Measurements from ENCODE around the gene CERK. TPM values are rescaled to one million over a fixed set of nuclear protein-coding genes. Genes with fewer than 3 reads are reported as not detected.

CERK gene
- polyA plus RNA-seq, 1 of the 3 experiments (the other 2 are of a cell fraction), result 32.6 TPM

DNA sequence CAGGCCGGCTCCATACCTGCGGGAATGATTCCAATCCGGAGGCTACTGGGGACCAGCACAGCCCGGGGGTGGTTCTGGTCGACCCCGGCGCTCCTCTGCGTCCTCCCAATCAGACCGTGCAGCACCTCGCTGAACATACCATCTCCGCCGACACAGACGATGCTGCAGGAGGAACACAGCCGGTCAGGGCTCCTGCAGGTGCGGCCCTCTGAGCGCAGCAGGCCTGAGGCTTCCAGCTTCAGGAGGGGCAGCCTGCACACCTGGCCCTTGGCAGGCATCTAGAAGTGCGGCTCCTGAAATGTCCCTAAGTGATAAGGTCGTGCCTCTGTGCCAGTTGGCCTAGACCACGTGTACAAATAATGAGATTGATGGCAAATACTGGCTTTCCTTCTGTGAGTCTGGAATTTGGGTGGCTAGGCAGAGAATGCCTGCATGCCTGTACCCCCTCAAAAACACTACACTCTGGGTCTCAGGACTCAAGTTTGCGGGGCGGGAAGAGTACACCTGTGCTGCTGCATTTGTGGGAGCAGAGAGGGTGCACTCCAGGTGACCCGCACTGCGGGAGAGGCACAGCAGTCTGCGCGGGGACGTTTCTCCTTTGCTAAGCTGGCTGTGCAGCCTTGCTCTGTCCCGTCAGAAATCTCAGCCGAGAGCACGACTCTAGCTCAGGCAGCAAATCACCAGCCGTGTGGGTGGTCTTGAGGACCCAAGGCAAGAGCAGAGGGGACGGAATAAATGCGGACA, 30.1 kb downstream of the CERK start:
- Histone ChIP-seq H3K4me2 (no peak overlapping the region), H3K9ac (no peak overlapping the region), H4K20me1 (ENCODE audit: insufficient read depth) (0 out of 2 replicates have a peak, but pooled peaks cover 4% of the 10 kb centered on the region), H3K36me3 (replicated peaks in 1 of 2; ENCODE audit: control insufficient read depth in 1 of 2, insufficient read depth in 2 of 2, low read length in 1 of 2) (peaks cover 50 to 67% of the 10 kb centered on the region in 2 experiments), H2AFZ (ENCODE audit: low read depth) (no peak overlapping the region), H3K9me3 (no peaks in the 10 kb centered on the region), H3K4me1 (ENCODE audit: control insufficient read depth in 1 of 2, insufficient read depth in 2 of 2, low read depth in 1 of 2, low read length in 1 of 2) (no peaks in the 10 kb centered on the region), H3K4me3 (ENCODE audit: low read depth in 2 of 2, low read length in 1 of 2) (no peak overlapping the region), H3F3A (replicated peaks; ENCODE audit: insufficient read depth) (peaks cover 3% of the 10 kb centered on the region), H3K27ac (ENCODE audit: low read depth in 2 of 2, low read length in 1 of 2) (no peak overlapping the region), H3K27me3 (ENCODE audit: insufficient read depth) (no peaks in the 10 kb centered on the region), H3K9me2 (no peaks in the 10 kb centered on the region), H3K79me2 (ENCODE audit: insufficient read depth) (peaks cover 12% of the 10 kb centered on the region)
- ChIA-PET POLR2A (no interaction called here), CTCF (no interaction called here)
- 97% methylated on average over 19 of the region's 32 CpGs for WGBS (ENCODE audit: low lambda C conversion rate)
- no peak for DNase-seq
- TF ChIP-seq, protein P1, sequence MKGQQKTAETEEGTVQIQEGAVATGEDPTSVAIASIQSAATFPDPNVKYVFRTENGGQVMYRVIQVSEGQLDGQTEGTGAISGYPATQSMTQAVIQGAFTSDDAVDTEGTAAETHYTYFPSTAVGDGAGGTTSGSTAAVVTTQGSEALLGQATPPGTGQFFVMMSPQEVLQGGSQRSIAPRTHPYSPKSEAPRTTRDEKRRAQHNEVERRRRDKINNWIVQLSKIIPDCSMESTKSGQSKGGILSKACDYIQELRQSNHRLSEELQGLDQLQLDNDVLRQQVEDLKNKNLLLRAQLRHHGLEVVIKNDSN (IDR thresholded peaks at IDR 0.05; ENCODE audit: borderline replicate concordance, low read depth), result no peak
- TF ChIP-seq MEF2A (IDR thresholded peaks at IDR 0.05; ENCODE audit: borderline replicate concordance, low read depth), result no peak
- no peak for TF ChIP-seq FOXM1 (IDR thresholded peaks at IDR 0.05; ENCODE audit: low read depth)
- TF ChIP-seq GATA2 (CRISPR knock-in tag; IDR thresholded peaks at IDR 0.05), result no peak
- TF ChIP-seq, protein P2, sequence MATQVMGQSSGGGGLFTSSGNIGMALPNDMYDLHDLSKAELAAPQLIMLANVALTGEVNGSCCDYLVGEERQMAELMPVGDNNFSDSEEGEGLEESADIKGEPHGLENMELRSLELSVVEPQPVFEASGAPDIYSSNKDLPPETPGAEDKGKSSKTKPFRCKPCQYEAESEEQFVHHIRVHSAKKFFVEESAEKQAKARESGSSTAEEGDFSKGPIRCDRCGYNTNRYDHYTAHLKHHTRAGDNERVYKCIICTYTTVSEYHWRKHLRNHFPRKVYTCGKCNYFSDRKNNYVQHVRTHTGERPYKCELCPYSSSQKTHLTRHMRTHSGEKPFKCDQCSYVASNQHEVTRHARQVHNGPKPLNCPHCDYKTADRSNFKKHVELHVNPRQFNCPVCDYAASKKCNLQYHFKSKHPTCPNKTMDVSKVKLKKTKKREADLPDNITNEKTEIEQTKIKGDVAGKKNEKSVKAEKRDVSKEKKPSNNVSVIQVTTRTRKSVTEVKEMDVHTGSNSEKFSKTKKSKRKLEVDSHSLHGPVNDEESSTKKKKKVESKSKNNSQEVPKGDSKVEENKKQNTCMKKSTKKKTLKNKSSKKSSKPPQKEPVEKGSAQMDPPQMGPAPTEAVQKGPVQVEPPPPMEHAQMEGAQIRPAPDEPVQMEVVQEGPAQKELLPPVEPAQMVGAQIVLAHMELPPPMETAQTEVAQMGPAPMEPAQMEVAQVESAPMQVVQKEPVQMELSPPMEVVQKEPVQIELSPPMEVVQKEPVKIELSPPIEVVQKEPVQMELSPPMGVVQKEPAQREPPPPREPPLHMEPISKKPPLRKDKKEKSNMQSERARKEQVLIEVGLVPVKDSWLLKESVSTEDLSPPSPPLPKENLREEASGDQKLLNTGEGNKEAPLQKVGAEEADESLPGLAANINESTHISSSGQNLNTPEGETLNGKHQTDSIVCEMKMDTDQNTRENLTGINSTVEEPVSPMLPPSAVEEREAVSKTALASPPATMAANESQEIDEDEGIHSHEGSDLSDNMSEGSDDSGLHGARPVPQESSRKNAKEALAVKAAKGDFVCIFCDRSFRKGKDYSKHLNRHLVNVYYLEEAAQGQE (IDR thresholded peaks at IDR 0.05; ENCODE audit: low read depth, low read length), result no peak
- no peak for TF ChIP-seq PBX3 (IDR thresholded peaks at IDR 0.05)
- TF ChIP-seq, protein P3, sequence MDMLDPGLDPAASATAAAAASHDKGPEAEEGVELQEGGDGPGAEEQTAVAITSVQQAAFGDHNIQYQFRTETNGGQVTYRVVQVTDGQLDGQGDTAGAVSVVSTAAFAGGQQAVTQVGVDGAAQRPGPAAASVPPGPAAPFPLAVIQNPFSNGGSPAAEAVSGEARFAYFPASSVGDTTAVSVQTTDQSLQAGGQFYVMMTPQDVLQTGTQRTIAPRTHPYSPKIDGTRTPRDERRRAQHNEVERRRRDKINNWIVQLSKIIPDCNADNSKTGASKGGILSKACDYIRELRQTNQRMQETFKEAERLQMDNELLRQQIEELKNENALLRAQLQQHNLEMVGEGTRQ (IDR thresholded peaks at IDR 0.05; ENCODE audit: borderline replicate concordance, low read depth, low read length), result no peak
- no peak for TF ChIP-seq NFIC (IDR thresholded peaks at IDR 0.05; ENCODE audit: borderline replicate concordance)
- no peak for TF ChIP-seq MXI1 (IDR thresholded peaks at IDR 0.05; ENCODE audit: low read depth, low read length)
- TF ChIP-seq TEAD4 (IDR thresholded peaks at IDR 0.05; ENCODE audit: borderline replicate concordance, insufficient read depth), result no peak
- TF ChIP-seq RFX5 (IDR thresholded peaks at IDR 0.05; ENCODE audit: low read length), result no peak
- TF ChIP-seq, protein P4, sequence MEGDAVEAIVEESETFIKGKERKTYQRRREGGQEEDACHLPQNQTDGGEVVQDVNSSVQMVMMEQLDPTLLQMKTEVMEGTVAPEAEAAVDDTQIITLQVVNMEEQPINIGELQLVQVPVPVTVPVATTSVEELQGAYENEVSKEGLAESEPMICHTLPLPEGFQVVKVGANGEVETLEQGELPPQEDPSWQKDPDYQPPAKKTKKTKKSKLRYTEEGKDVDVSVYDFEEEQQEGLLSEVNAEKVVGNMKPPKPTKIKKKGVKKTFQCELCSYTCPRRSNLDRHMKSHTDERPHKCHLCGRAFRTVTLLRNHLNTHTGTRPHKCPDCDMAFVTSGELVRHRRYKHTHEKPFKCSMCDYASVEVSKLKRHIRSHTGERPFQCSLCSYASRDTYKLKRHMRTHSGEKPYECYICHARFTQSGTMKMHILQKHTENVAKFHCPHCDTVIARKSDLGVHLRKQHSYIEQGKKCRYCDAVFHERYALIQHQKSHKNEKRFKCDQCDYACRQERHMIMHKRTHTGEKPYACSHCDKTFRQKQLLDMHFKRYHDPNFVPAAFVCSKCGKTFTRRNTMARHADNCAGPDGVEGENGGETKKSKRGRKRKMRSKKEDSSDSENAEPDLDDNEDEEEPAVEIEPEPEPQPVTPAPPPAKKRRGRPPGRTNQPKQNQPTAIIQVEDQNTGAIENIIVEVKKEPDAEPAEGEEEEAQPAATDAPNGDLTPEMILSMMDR (IDR thresholded peaks at IDR 0.05), result no peak
- TF ChIP-seq TCF12 (IDR thresholded peaks at IDR 0.05), result no peak
- TF ChIP-seq MAX (IDR thresholded peaks at IDR 0.05; ENCODE audit: low read depth), result no peak
- TF ChIP-seq RXRA (IDR thresholded peaks at IDR 0.05; ENCODE audit: borderline replicate concordance, low read depth), result no peak
- no peak for TF ChIP-seq RAD21 (IDR thresholded peaks at IDR 0.05; ENCODE audit: low read length)
- no peak for TF ChIP-seq CHD2 (IDR thresholded peaks at IDR 0.05; ENCODE audit: low read length, partially characterized antibody)
- TF ChIP-seq FOSL2 (IDR thresholded peaks at IDR 0.05; ENCODE audit: borderline replicate concordance, low read depth), result no peak
